ENCODE results near the gene AP1B1. TPM values are rescaled to one million over a fixed set of nuclear protein-coding genes. Genes with fewer than 3 reads are reported as not detected.

AP1B1 gene
- total and polyA plus RNA-seq, 4 donors, result 22.3 to 71.9 (median 44.2) TPM

GRCh38 chr22:29323641-29324040, 64.7 kb downstream of the AP1B1 start:
- DNase-seq, result no peak
- no peak for ATAC-seq (ENCODE audit: low FRiP score)
- Histone ChIP-seq H3K36me3 (ENCODE audit: control insufficient read depth in 1 of 2, insufficient read depth in 2 of 2, low read length in 1 of 2) (peaks cover 0 to 4% of the 10 kb centered on the region in 2 donors), H3K9me3 (ENCODE audit: control insufficient read depth, low read length) (no peaks in the 10 kb centered on the region), H3K27me3 (ENCODE audit: control insufficient read depth in 1 of 2, insufficient read depth in 2 of 2, low read length in 1 of 2) (no peaks in the 10 kb centered on the region), H3K27ac (ENCODE audit: low read depth in 1 of 2, low read length in 2 of 2) (no peak overlapping the region), H3K4me1 (ENCODE audit: control insufficient read depth in 1 of 2, insufficient read depth in 2 of 2, low read length in 2 of 2) (no peaks in the 10 kb centered on the region), H3K4me3 (ENCODE audit: low read length in 2 of 2) (no peak overlapping the region)
- intact Hi-C loops (cut with DNase I), result no loop called here

- no peak overlapping the region for H3K27ac ChIP-seq (ENCODE audit: low read depth in 1 of 2, low read length in 2 of 2)
- ATAC-seq (ENCODE audit: low FRiP score) (no peak), DNase-seq (no peak)
- H3K36me3 ChIP-seq (ENCODE audit: control insufficient read depth in 1 of 2, insufficient read depth in 2 of 2, low read length in 1 of 2), result no peaks in the 10 kb centered on the region
- no peaks in the 10 kb centered on the region for H3K4me1 ChIP-seq (ENCODE audit: control insufficient read depth in 1 of 2, insufficient read depth in 2 of 2, low read length in 2 of 2)
- H3K27me3 ChIP-seq (ENCODE audit: control insufficient read depth in 1 of 2, insufficient read depth in 2 of 2, low read length in 1 of 2), result no peaks in the 10 kb centered on the region
- no peaks in the 10 kb centered on the region for H3K9me3 ChIP-seq (ENCODE audit: control insufficient read depth, low read length)
- H3K4me3 ChIP-seq (ENCODE audit: low read length in 2 of 2), result no peak overlapping the region
- intact Hi-C loops (cut with DNase I), result no loop called here
- whole genome bisulfite sequencing, 2 donors, result 74 to 79% methylated on average over 1 of the region's 1 CpG
Measured at GRCh38 chr22:29320546-29320945, 67.8 kb downstream of the AP1B1 start.

- Histone ChIP-seq H3K4me3 (ENCODE audit: low read length in 2 of 2) (no peak overlapping the region), H3K27me3 (ENCODE audit: control insufficient read depth in 1 of 2, insufficient read depth in 2 of 2, low read length in 1 of 2) (no peaks in the 10 kb centered on the region), H3K4me1 (ENCODE audit: control insufficient read depth in 1 of 2, insufficient read depth in 2 of 2, low read length in 2 of 2) (no peaks in the 10 kb centered on the region), H3K9me3 (ENCODE audit: control insufficient read depth, low read length) (no peaks in the 10 kb centered on the region), H3K27ac (ENCODE audit: low read depth in 1 of 2, low read length in 2 of 2) (no peak overlapping the region), H3K36me3 (ENCODE audit: control insufficient read depth in 1 of 2, insufficient read depth in 2 of 2, low read length in 1 of 2) (no peaks in the 10 kb centered on the region)
- intact Hi-C loops (cut with DNase I), result no loop called here
- WGBS, 2 donors, result 62 to 64% methylated on average over 2 of the region's 2 CpGs
- no peak for DNase-seq
- no peak for ATAC-seq (ENCODE audit: low FRiP score)
Measured at GRCh38 chr22:29319072-29319471, 69.3 kb downstream of the AP1B1 start.

GRCh38 chr22:29317827-29318454, 70.4 kb downstream of the AP1B1 start:
- no peak overlapping the region for H3K27ac ChIP-seq (ENCODE audit: low read depth in 1 of 2, low read length in 2 of 2)
- intact Hi-C loops (cut with DNase I), result no loop called here
- 91 to 93% methylated on average over 18 of the region's 18 CpGs for WGBS, 2 donors
- no peaks in the 10 kb centered on the region for H3K36me3 ChIP-seq (ENCODE audit: control insufficient read depth in 1 of 2, insufficient read depth in 2 of 2, low read length in 1 of 2)
- DNase-seq (peak in 1 of 2 donors; percentile 50), ATAC-seq (ENCODE audit: low FRiP score) (no peak)
- no peaks in the 10 kb centered on the region for H3K4me1 ChIP-seq (ENCODE audit: control insufficient read depth in 1 of 2, insufficient read depth in 2 of 2, low read length in 2 of 2)
- H3K9me3 ChIP-seq (ENCODE audit: control insufficient read depth, low read length), result no peaks in the 10 kb centered on the region
- no peaks in the 10 kb centered on the region for H3K27me3 ChIP-seq (ENCODE audit: control insufficient read depth in 1 of 2, insufficient read depth in 2 of 2, low read length in 1 of 2)
- no peak overlapping the region for H3K4me3 ChIP-seq (ENCODE audit: low read length in 2 of 2)

DNA sequence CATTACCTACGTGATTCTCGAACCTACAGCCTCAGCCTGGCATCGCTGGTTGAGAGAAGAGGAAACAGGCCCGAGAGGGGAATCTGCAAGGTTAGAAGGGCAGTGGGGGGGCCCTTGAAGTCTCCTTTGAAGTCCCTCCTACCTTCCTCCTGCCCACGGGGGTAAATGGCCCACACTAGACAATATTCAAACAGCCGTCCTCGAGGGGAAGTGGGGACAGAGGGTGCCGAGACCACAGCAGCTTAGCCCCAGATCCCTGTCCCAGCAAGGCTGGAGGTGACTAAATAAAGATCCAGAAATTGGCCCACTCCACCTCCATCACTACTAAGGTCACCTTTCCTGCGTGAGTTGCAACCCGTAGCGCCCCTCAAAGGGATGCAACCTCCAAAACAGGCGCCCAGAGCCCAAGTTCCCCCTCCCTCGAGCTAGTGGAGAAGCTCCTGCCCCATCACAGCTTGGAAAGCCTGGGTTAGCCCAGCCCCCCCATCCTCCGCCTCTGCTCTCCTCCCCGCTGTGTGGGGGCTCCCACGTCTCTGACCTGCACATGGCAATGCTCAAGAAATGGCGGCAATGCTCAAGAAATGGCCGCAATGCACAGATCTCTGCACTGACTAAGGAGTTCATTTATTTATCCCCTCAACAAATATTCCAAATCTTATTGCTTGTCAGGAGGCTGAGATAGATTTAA, 72.1 kb downstream of the AP1B1 start:
- ATAC-seq (ENCODE audit: low FRiP score) (no peak), DNase-seq (peak; percentile 30 to 64)
- Histone ChIP-seq H3K9me3 (ENCODE audit: control insufficient read depth, low read length) (no peaks in the 10 kb centered on the region), H3K27ac (ENCODE audit: low read depth in 1 of 2, low read length in 2 of 2) (no peak overlapping the region), H3K36me3 (ENCODE audit: control insufficient read depth in 1 of 2, insufficient read depth in 2 of 2, low read length in 1 of 2) (no peaks in the 10 kb centered on the region), H3K4me1 (ENCODE audit: control insufficient read depth in 1 of 2, insufficient read depth in 2 of 2, low read length in 2 of 2) (no peaks in the 10 kb centered on the region), H3K4me3 (ENCODE audit: low read length in 2 of 2) (no peak overlapping the region), H3K27me3 (ENCODE audit: control insufficient read depth in 1 of 2, insufficient read depth in 2 of 2, low read length in 1 of 2) (no peaks in the 10 kb centered on the region)
- intact Hi-C loops (cut with DNase I), result no loop called here
- 70 to 76% methylated on average over 18 of the region's 18 CpGs for WGBS, 2 donors

- Histone ChIP-seq H3K27me3 (ENCODE audit: control insufficient read depth in 1 of 2, insufficient read depth in 2 of 2, low read length in 1 of 2) (no peaks in the 10 kb centered on the region), H3K4me1 (ENCODE audit: control insufficient read depth in 1 of 2, insufficient read depth in 2 of 2, low read length in 2 of 2) (no peaks in the 10 kb centered on the region), H3K27ac (ENCODE audit: low read depth in 1 of 2, low read length in 2 of 2) (no peak within 1 kb of the TSS), H3K9me3 (ENCODE audit: control insufficient read depth, low read length) (no peaks in the 10 kb centered on the region), H3K4me3 (ENCODE audit: low read length in 2 of 2) (peak within 1 kb of the TSS; percentile 4 to 13), H3K36me3 (ENCODE audit: control insufficient read depth in 1 of 2, insufficient read depth in 2 of 2, low read length in 1 of 2) (no peaks in the 10 kb centered on the region)
- ATAC-seq (ENCODE audit: low FRiP score) (no peak), DNase-seq (peak; percentile 42 to 71)
- intact Hi-C loops (cut with DNase I), result no loop called here
- 4 to 6% methylated on average over 99 to 103 of the region's 103 CpGs for WGBS, 2 donors
Measured at GRCh38 chr22:29315286-29316140, 72.9 kb downstream of the AP1B1 start, which contains the start of gene RASL10A. RASL10A (minus strand) TSS chr22:29315697; CDS start chr22:29315246, 451 bp downstream.

- Histone ChIP-seq H3K4me3 (ENCODE audit: low read length in 2 of 2) (no peak overlapping the region), H3K9me3 (ENCODE audit: control insufficient read depth, low read length) (no peaks in the 10 kb centered on the region), H3K36me3 (ENCODE audit: control insufficient read depth in 1 of 2, insufficient read depth in 2 of 2, low read length in 1 of 2) (no peaks in the 10 kb centered on the region), H3K4me1 (ENCODE audit: control insufficient read depth in 1 of 2, insufficient read depth in 2 of 2, low read length in 2 of 2) (no peaks in the 10 kb centered on the region), H3K27ac (ENCODE audit: low read depth in 1 of 2, low read length in 2 of 2) (no peak overlapping the region), H3K27me3 (ENCODE audit: control insufficient read depth in 1 of 2, insufficient read depth in 2 of 2, low read length in 1 of 2) (no peaks in the 10 kb centered on the region)
- peak; percentile 44 to 73 for DNase-seq
- no peak for ATAC-seq (ENCODE audit: low FRiP score)
- WGBS, 2 donors, result 3 to 4% methylated on average over 64 to 69 of the region's 69 CpGs
- intact Hi-C loops (cut with DNase I), result loop anchor here in 1 of 2 donors (5.0 kb wide), 1 partner anchor 73 kb away; the partner anchor contains the start of gene AP1B1
Measured at GRCh38 chr22:29314537-29315285, 73.7 kb downstream of the AP1B1 start.

All from aorta (tissue), 5 donors.